ENCODE data around the gene STAP1. TPM values are rescaled to one million over a fixed set of nuclear protein-coding genes. Genes with fewer than 3 reads are reported as not detected.

STAP1 gene
- total RNA-seq, 3 donors from 2014 or later: 1.3 to 3.7 (median 2.7) TPM

GRCh38 chr4:67575232-67576058 is 16.9 kb downstream of the STAP1 start:
- H3K4me1 Mint-ChIP-seq (ENCODE audit: low read depth): peaks cover 42% of the 10 kb centered on the region

GRCh38 chr4:67576059-67576466 is 17.5 kb downstream of the STAP1 start:
- H3K4me3 Mint-ChIP-seq: peak overlapping the region; percentile 72
- DNase-seq (no peak), ATAC-seq (no peak)
- no peaks in the 10 kb centered on the region for H3K27me3 Mint-ChIP-seq (ENCODE audit: low read depth)
- peaks cover 3% of the 10 kb centered on the region for H3K36me3 Mint-ChIP-seq (ENCODE audit: insufficient read depth)
- H3K9me3 Mint-ChIP-seq: no peaks in the 10 kb centered on the region
- H3K4me1 Mint-ChIP-seq (ENCODE audit: low read depth): peaks cover 48% of the 10 kb centered on the region

More at GRCh38 chr4:67575232-67576058, 16.9 kb downstream of the STAP1 start:
- H3K27me3 Mint-ChIP-seq (ENCODE audit: low read depth): no peaks in the 10 kb centered on the region
- DNase-seq (no peak), ATAC-seq (peak; percentile 59 to 63)
- H3K9me3 Mint-ChIP-seq: no peaks in the 10 kb centered on the region
- peak overlapping the region; percentile 72 for H3K4me3 Mint-ChIP-seq
- peaks cover 3% of the 10 kb centered on the region for H3K36me3 Mint-ChIP-seq (ENCODE audit: insufficient read depth)

GRCh38 chr4:67576538-67576937 is 18.0 kb downstream of the STAP1 start:
- DNase-seq (no peak), ATAC-seq (no peak)
- Mint-ChIP-seq H3K9me3 (no peaks in the 10 kb centered on the region), H3K4me3 (no peak overlapping the region), H3K27me3 (ENCODE audit: low read depth) (no peaks in the 10 kb centered on the region), H3K36me3 (ENCODE audit: insufficient read depth) (peaks cover 3% of the 10 kb centered on the region), H3K4me1 (ENCODE audit: low read depth) (peaks cover 53% of the 10 kb centered on the region)

- peaks cover 3% of the 10 kb centered on the region for H3K36me3 Mint-ChIP-seq (ENCODE audit: insufficient read depth)
- no peaks in the 10 kb centered on the region for H3K27me3 Mint-ChIP-seq (ENCODE audit: low read depth)
- ATAC-seq (peak; percentile 15 to 27), DNase-seq (no peak)
- H3K4me3 Mint-ChIP-seq: peak overlapping the region; percentile 3
- H3K9me3 Mint-ChIP-seq: no peaks in the 10 kb centered on the region
- H3K4me1 Mint-ChIP-seq (ENCODE audit: low read depth): peaks cover 36% of the 10 kb centered on the region
Observed at GRCh38 chr4:67580577-67580976, 22.1 kb downstream of the STAP1 start.

GRCh38 chr4:67581208-67581857 is 22.8 kb downstream of the STAP1 start:
- H3K27me3 Mint-ChIP-seq (ENCODE audit: low read depth): no peaks in the 10 kb centered on the region
- no peak for DNase-seq
- H3K9me3 Mint-ChIP-seq: no peaks in the 10 kb centered on the region
- H3K4me3 Mint-ChIP-seq: peak overlapping the region; percentile 48
- peak; percentile 86 to 89 for ATAC-seq
- peaks cover 28% of the 10 kb centered on the region for H3K4me1 Mint-ChIP-seq (ENCODE audit: low read depth)
- H3K36me3 Mint-ChIP-seq (ENCODE audit: insufficient read depth): peaks cover 3% of the 10 kb centered on the region

- H3K4me1 Mint-ChIP-seq (ENCODE audit: low read depth): peaks cover 25% of the 10 kb centered on the region
- peaks cover 3% of the 10 kb centered on the region for H3K36me3 Mint-ChIP-seq (ENCODE audit: insufficient read depth)
- no peak for DNase-seq
- no peaks in the 10 kb centered on the region for H3K27me3 Mint-ChIP-seq (ENCODE audit: low read depth)
- ATAC-seq: no peak
- peak overlapping the region; percentile 48 for H3K4me3 Mint-ChIP-seq
- no peaks in the 10 kb centered on the region for H3K9me3 Mint-ChIP-seq
Observed at GRCh38 chr4:67581913-67582312, 23.4 kb downstream of the STAP1 start.

GRCh38 chr4:67584496-67584895 is 26.0 kb downstream of the STAP1 start:
- no peak for ATAC-seq
- Mint-ChIP-seq H3K4me1 (ENCODE audit: low read depth) (peaks cover 17% of the 10 kb centered on the region), H3K36me3 (ENCODE audit: insufficient read depth) (peaks cover under 1% of the 10 kb centered on the region), H3K9me3 (no peaks in the 10 kb centered on the region), H3K4me3 (no peak overlapping the region), H3K27me3 (ENCODE audit: low read depth) (no peaks in the 10 kb centered on the region)
- no peak for DNase-seq

GRCh38 chr4:67587156-67587555 is 28.6 kb downstream of the STAP1 start:
- no peak for DNase-seq
- Mint-ChIP-seq H3K4me3 (no peak overlapping the region), H3K4me1 (ENCODE audit: low read depth) (no peaks in the 10 kb centered on the region), H3K36me3 (ENCODE audit: insufficient read depth) (no peaks in the 10 kb centered on the region), H3K9me3 (no peaks in the 10 kb centered on the region), H3K27me3 (ENCODE audit: low read depth) (no peaks in the 10 kb centered on the region)
- ATAC-seq: no peak

- peaks cover 24% of the 10 kb centered on the region for H3K36me3 Mint-ChIP-seq (ENCODE audit: insufficient read depth)
- no peak for ATAC-seq
- no peak overlapping the region for H3K4me3 Mint-ChIP-seq
- H3K4me1 Mint-ChIP-seq (ENCODE audit: low read depth): peaks cover 3% of the 10 kb centered on the region
- no peak for DNase-seq
- no peaks in the 10 kb centered on the region for H3K27me3 Mint-ChIP-seq (ENCODE audit: low read depth)
- peaks cover 6% of the 10 kb centered on the region for H3K9me3 Mint-ChIP-seq
Observed at GRCh38 chr4:67593741-67594175, 35.2 kb downstream of the STAP1 start.

- Mint-ChIP-seq H3K4me1 (ENCODE audit: low read depth) (peaks cover 5% of the 10 kb centered on the region), H3K9me3 (peaks cover 13% of the 10 kb centered on the region), H3K4me3 (no peak overlapping the region), H3K27me3 (ENCODE audit: low read depth) (no peaks in the 10 kb centered on the region), H3K36me3 (ENCODE audit: insufficient read depth) (peaks cover 26% of the 10 kb centered on the region)
- DNase-seq: no peak
- ATAC-seq: no peak
Observed at GRCh38 chr4:67603310-67604028, 44.9 kb downstream of the STAP1 start.

GRCh38 chr4:67604029-67604381 is 45.5 kb downstream of the STAP1 start:
- Mint-ChIP-seq H3K4me1 (ENCODE audit: low read depth) (peaks cover 2% of the 10 kb centered on the region), H3K4me3 (no peak overlapping the region), H3K27me3 (ENCODE audit: low read depth) (no peaks in the 10 kb centered on the region), H3K36me3 (ENCODE audit: insufficient read depth) (peaks cover 23% of the 10 kb centered on the region), H3K9me3 (peaks cover 13% of the 10 kb centered on the region)
- no peak for DNase-seq
- ATAC-seq: no peak

GRCh38 chr4:67604749-67605148 is 46.2 kb downstream of the STAP1 start:
- no peaks in the 10 kb centered on the region for H3K27me3 Mint-ChIP-seq (ENCODE audit: low read depth)
- no peak for DNase-seq
- H3K4me3 Mint-ChIP-seq: no peak overlapping the region
- peaks cover 18% of the 10 kb centered on the region for H3K9me3 Mint-ChIP-seq
- H3K4me1 Mint-ChIP-seq (ENCODE audit: low read depth): peaks cover 2% of the 10 kb centered on the region
- H3K36me3 Mint-ChIP-seq (ENCODE audit: insufficient read depth): peaks cover 25% of the 10 kb centered on the region
- ATAC-seq: no peak

- Mint-ChIP-seq H3K36me3 (ENCODE audit: insufficient read depth) (peaks cover 15% of the 10 kb centered on the region), H3K9me3 (peaks cover 13% of the 10 kb centered on the region), H3K27me3 (ENCODE audit: low read depth) (no peaks in the 10 kb centered on the region), H3K4me3 (no peak overlapping the region), H3K4me1 (ENCODE audit: low read depth) (peaks cover 2% of the 10 kb centered on the region)
- no peak for ATAC-seq
- DNase-seq: no peak
Observed at GRCh38 chr4:67608027-67608426, 49.5 kb downstream of the STAP1 start.

GRCh38 chr4:67614186-67614585 is 55.7 kb downstream of the STAP1 start:
- Mint-ChIP-seq H3K27me3 (ENCODE audit: low read depth) (no peaks in the 10 kb centered on the region), H3K4me3 (no peak overlapping the region), H3K4me1 (ENCODE audit: low read depth) (no peaks in the 10 kb centered on the region), H3K9me3 (peaks cover 25% of the 10 kb centered on the region), H3K36me3 (ENCODE audit: insufficient read depth) (peaks cover 35% of the 10 kb centered on the region)
- ATAC-seq: no peak
- DNase-seq: no peak
